ENCODE results near the gene NELFA. TPM values are rescaled to one million over a fixed set of nuclear protein-coding genes. Genes with fewer than 3 reads are reported as not detected.
A peak's percentile ranks its signal among the peaks of the same experiment; 100 is the strongest.

Gene NELFA
- total and polyA plus RNA-seq, 4 donors: 7.1 to 11.8 (median 9.3) TPM

DNA sequence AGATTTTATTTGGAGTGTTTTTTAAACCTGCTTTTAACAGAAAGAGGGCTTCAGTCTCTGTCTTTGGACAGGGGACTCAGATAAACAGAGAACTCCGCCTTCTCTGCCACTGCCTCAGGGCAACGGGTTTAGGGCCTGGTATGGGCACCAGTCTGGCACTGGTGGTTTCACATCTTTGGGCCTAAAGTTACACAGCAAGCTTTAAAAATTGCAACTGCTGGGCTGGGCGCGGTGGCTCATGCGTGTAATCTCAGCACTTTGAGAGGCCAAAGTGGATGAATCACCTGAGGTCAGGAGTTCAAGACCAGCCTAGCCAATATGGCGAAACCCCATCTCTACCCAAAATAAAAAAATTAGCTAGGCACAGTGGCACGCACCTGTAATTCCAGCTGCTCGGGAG, 40.1 kb upstream of the NELFA start:
- H3K27me3 ChIP-seq (ENCODE audit: control insufficient read depth in 4 of 4, insufficient read depth in 4 of 4, low read length in 3 of 4): peaks cover 0 to 9% (median 1%) of the 10 kb centered on the region in 4 donors
- 86% methylated on average over 8 of the region's 8 CpGs for WGBS
- H3K36me3 ChIP-seq (ENCODE audit: control insufficient read depth in 4 of 4, insufficient read depth in 3 of 4, low read depth in 1 of 4, low read length in 3 of 4): no peaks in the 10 kb centered on the region
- DNase-seq (ENCODE audit: low spot score): peak; percentile 14
- TF ChIP-seq, protein P1, sequence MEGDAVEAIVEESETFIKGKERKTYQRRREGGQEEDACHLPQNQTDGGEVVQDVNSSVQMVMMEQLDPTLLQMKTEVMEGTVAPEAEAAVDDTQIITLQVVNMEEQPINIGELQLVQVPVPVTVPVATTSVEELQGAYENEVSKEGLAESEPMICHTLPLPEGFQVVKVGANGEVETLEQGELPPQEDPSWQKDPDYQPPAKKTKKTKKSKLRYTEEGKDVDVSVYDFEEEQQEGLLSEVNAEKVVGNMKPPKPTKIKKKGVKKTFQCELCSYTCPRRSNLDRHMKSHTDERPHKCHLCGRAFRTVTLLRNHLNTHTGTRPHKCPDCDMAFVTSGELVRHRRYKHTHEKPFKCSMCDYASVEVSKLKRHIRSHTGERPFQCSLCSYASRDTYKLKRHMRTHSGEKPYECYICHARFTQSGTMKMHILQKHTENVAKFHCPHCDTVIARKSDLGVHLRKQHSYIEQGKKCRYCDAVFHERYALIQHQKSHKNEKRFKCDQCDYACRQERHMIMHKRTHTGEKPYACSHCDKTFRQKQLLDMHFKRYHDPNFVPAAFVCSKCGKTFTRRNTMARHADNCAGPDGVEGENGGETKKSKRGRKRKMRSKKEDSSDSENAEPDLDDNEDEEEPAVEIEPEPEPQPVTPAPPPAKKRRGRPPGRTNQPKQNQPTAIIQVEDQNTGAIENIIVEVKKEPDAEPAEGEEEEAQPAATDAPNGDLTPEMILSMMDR (IDR thresholded peaks at IDR 0.05; ENCODE audit: low read depth, low read length, missing input control): no peak
- no peak for TF ChIP-seq TAF1 (conservative IDR thresholded peaks at IDR 0.05)
- no peak for TF ChIP-seq FOXA1 (IDR thresholded peaks at IDR 0.05)
- TF ChIP-seq, protein P2, sequence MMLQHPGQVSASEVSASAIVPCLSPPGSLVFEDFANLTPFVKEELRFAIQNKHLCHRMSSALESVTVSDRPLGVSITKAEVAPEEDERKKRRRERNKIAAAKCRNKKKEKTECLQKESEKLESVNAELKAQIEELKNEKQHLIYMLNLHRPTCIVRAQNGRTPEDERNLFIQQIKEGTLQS (IDR thresholded peaks at IDR 0.05): no peak
- no peak for TF ChIP-seq GABPA (IDR thresholded peaks at IDR 0.05 in 1 of 2, conservative IDR thresholded peaks at IDR 0.05 in 1 of 2)
- no peak for TF ChIP-seq NR2F2 (IDR thresholded peaks at IDR 0.05)
- no peak for TF ChIP-seq HNF4G (IDR thresholded peaks at IDR 0.05)
- TF ChIP-seq YY1 (IDR thresholded peaks at IDR 0.05): no peak
- no peaks in the 10 kb centered on the region for H3K4me1 ChIP-seq (ENCODE audit: control insufficient read depth in 4 of 4, insufficient read depth in 4 of 4, low read length in 3 of 4)
- no peak overlapping the region for H3K9ac ChIP-seq (ENCODE audit: low read depth in 1 of 2, low read length in 2 of 2)
- H3K27ac ChIP-seq (ENCODE audit: low read depth in 1 of 2, low read length in 2 of 2): no peak overlapping the region
- H3K9me3 ChIP-seq (ENCODE audit: control insufficient read depth in 4 of 4, low read length in 3 of 4): no peaks in the 10 kb centered on the region
- no peak overlapping the region for H3K4me3 ChIP-seq (ENCODE audit: low read depth in 1 of 3, low read length in 3 of 3)

DNA sequence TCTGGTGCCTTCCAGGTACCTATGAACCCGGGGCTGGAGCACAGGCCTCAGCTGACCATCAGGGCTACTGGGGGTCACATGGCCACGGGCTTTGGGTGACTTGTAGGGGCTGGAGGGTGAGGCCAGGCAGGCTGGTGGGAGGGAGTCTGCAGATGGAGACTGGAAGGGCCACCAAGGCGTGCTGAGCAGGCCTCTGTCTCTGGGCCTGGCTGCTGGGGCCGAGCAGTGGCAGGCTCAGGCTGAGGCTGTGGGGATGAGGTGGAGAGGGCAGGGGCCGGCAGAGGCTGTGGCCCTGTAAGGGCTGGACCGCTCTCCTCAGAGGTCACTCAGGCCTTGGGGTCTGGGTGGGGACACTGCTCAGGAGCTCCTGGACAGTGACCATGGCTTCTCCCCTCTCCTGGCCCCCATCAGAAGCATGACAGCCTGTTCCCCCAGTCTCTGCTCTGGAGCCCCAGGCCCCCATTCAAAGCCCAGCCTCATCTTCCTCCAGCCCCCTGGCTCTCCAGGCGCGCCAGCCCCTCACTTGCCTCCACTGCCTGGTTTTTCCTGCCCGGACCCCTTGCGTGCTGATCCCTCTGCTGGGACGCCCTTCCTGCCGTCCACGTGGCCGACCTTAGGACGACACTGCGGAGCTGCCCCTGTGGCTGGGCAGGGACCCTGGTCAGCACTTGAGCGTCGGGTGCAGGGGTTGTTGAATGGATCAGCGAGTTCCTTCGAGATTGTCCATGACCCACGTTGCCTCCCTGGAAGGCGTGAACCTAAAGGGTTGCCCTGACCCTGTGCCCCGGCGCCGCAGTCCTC, 39.2 kb upstream of the NELFA start:
- Histone ChIP-seq H3K27me3 (ENCODE audit: control insufficient read depth in 4 of 4, insufficient read depth in 4 of 4, low read length in 3 of 4) (peaks cover 0 to 9% (median 2%) of the 10 kb centered on the region in 4 donors), H3K4me1 (ENCODE audit: control insufficient read depth in 4 of 4, insufficient read depth in 4 of 4, low read length in 3 of 4) (no peaks in the 10 kb centered on the region), H3K9ac (ENCODE audit: low read depth in 1 of 2, low read length in 2 of 2) (no peak overlapping the region), H3K27ac (ENCODE audit: low read depth in 1 of 2, low read length in 2 of 2) (no peak overlapping the region), H3K9me3 (ENCODE audit: control insufficient read depth in 4 of 4, low read length in 3 of 4) (no peaks in the 10 kb centered on the region), H3K4me3 (ENCODE audit: low read depth in 1 of 3, low read length in 3 of 3) (no peak overlapping the region), H3K36me3 (ENCODE audit: control insufficient read depth in 4 of 4, insufficient read depth in 3 of 4, low read depth in 1 of 4, low read length in 3 of 4) (no peaks in the 10 kb centered on the region)
- TF ChIP-seq, protein P1 (IDR thresholded peaks at IDR 0.05; ENCODE audit: low read depth, low read length, missing input control): no peak
- no peak for TF ChIP-seq TAF1 (conservative IDR thresholded peaks at IDR 0.05)
- TF ChIP-seq SP1 (IDR thresholded peaks at IDR 0.05): no peak
- TF ChIP-seq, protein P2 (IDR thresholded peaks at IDR 0.05): no peak
- TF ChIP-seq, protein P3, sequence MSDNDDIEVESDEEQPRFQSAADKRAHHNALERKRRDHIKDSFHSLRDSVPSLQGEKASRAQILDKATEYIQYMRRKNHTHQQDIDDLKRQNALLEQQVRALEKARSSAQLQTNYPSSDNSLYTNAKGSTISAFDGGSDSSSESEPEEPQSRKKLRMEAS (IDR thresholded peaks at IDR 0.05): no peak
- no peak for TF ChIP-seq RXRA (IDR thresholded peaks at IDR 0.05)
- TF ChIP-seq NR2F2 (IDR thresholded peaks at IDR 0.05): no peak
- TF ChIP-seq EGR1 (IDR thresholded peaks at IDR 0.05; ENCODE audit: low read depth in 2 of 2): no peak
- DNase-seq (ENCODE audit: low spot score): peak; percentile 19
- WGBS: 90% methylated on average over 25 of the region's 25 CpGs
